Pons (tissue), 1 donor: Measurements from ENCODE around the gene ERN1.
"Not testable (repeated sequence)": the region's sequence is repeated elsewhere in the genome, so short reads cannot be mapped to it uniquely, and the experiment has no call there.

Experiments used
- DNase-seq: peaks from one replicate; pipeline ENCODE4 v3.0.0-alpha.2; 2016; ENCODE audit warnings: low spot score

ERN1 gene

GRCh38 chr17:64129765-64130558 lies at the start of gene ERN1:
Gene ERN1, minus strand, starts transcription at chr17:64130144. Its CDS starts 115 bp downstream, at chr17:64130029.
- DNase-seq, result peak; percentile 88

- DNase-seq, result not testable (repeated sequence)
Measured at GRCh38 chr17:64179024-64179423, 49.1 kb upstream of the ERN1 start.

- no peak for DNase-seq
Measured at GRCh38 chr17:64178011-64178825, 48.3 kb upstream of the ERN1 start.

GRCh38 chr17:64177311-64178010 lies 47.5 kb upstream of the ERN1 start:
- no peak for DNase-seq

GRCh38 chr17:64176556-64176955 lies 46.6 kb upstream of the ERN1 start:
- no peak for DNase-seq

GRCh38 chr17:64174686-64175456 lies 44.9 kb upstream of the ERN1 start:
- DNase-seq, result peak; percentile 86

GRCh38 chr17:64173646-64174045 lies 43.7 kb upstream of the ERN1 start:
- DNase-seq, result no peak

GRCh38 chr17:64172510-64172909 lies 42.6 kb upstream of the ERN1 start:
- DNase-seq, result no peak

GRCh38 chr17:64171041-64171440 lies 41.1 kb upstream of the ERN1 start:
- DNase-seq, result no peak

GRCh38 chr17:64170286-64170685 lies 40.3 kb upstream of the ERN1 start:
- no peak for DNase-seq

GRCh38 chr17:64167666-64168065 lies 37.7 kb upstream of the ERN1 start:
- not testable (repeated sequence) for DNase-seq

- no peak for DNase-seq
Measured at GRCh38 chr17:64166876-64167275, 36.9 kb upstream of the ERN1 start.

GRCh38 chr17:64165347-64165746 lies 35.4 kb upstream of the ERN1 start:
- DNase-seq, result no peak

GRCh38 chr17:64164596-64165285 lies 34.8 kb upstream of the ERN1 start:
- DNase-seq, result no peak

- DNase-seq, result no peak
Measured at GRCh38 chr17:64163468-64163867, 33.5 kb upstream of the ERN1 start.

- no peak for DNase-seq
Measured at GRCh38 chr17:64162554-64162953, 32.6 kb upstream of the ERN1 start.

- no peak for DNase-seq
Measured at GRCh38 chr17:64161380-64162176, 31.6 kb upstream of the ERN1 start.

- no peak for DNase-seq
Measured at GRCh38 chr17:64160378-64160777, 30.4 kb upstream of the ERN1 start.

GRCh38 chr17:64158831-64159590 lies 29.1 kb upstream of the ERN1 start:
- no peak for DNase-seq

- DNase-seq, result no peak
Measured at GRCh38 chr17:64158406-64158805, 28.5 kb upstream of the ERN1 start.
